Uterus (tissue), 4 donors: ENCODE measurements around the gene MATCAP1. TPM values are rescaled to one million over a fixed set of nuclear protein-coding genes. Genes with fewer than 3 reads are reported as not detected.
A peak's percentile ranks its signal among the peaks of the same experiment; 100 is the strongest.

Experiments used
- DNase-seq, 2 donors: peaks; one replicate each; pipeline ENCODE4 v3.0.0-alpha.2; 2019 to 2020
- H3K27ac ChIP-seq, 2 donors: fragments of 200-600 bp; sonication (generic); 1 replicate in 1 of 2; 2 replicates in 1 of 2; pipeline ENCODE4 v1.5.1; 2016 to 2018
- H3K27me3 ChIP-seq, 2 donors: fragments of 200-600 bp; sonication (generic); one replicate each; pipeline ENCODE4 v1.5.1; 2018 to 2019; ENCODE audit warnings: control low read depth in 1 of 2
- H3K36me3 ChIP-seq, 2 donors: fragments of 200-600 bp; sonication (generic); one replicate each; pipeline ENCODE4 v1.5.1; 2019; ENCODE audit warnings: control low read depth in 1 of 2
- H3K4me1 ChIP-seq, 2 donors: fragments of 200-600 bp; sonication (generic); one replicate each; pipeline ENCODE4 v1.5.1; 2018 to 2019; ENCODE audit warnings: control low read depth in 1 of 2
- H3K4me3 ChIP-seq, 2 donors: fragments of 200-600 bp; sonication (generic); 1 replicate in 1 of 2; 2 replicates in 1 of 2; pipeline ENCODE4 v1.5.1; 2018 to 2019; ENCODE audit warnings: mild to moderate bottlenecking in 1 of 2
- H3K9me3 ChIP-seq, 2 donors: fragments of 200-600 bp; sonication (generic); one replicate each; pipeline ENCODE4 v1.5.1; 2019; ENCODE audit warnings: control low read depth in 1 of 2
- CTCF ChIP-seq, 4 experiments: fragments of 200-600 bp in 2 of 4; fragments of 450-650 bp in 2 of 4; sonication (generic) in 2 of 4; IDR thresholded peaks; one replicate each; pipeline ENCODE4 v1.5.1; 2016 to 2019; ENCODE audit warnings: antibody characterized with exemption in 4 of 4, mild to moderate bottlenecking in 2 of 4, moderate library complexity in 1 of 4
- POLR2A ChIP-seq, 2 donors: fragments of 450-650 bp; IDR thresholded peaks; one replicate each; pipeline ENCODE4 v1.6.1; 2016; ENCODE audit warnings: antibody characterized with exemption in 2 of 2, mild to moderate bottlenecking in 1 of 2, moderate library complexity in 1 of 2
- intact Hi-C: fragments of 100-400 bp; cut with DNase I; formaldehyde crosslinking; loops from one replicate; pipeline ENCODE4 v1.15.1; 2023; ENCODE audit warnings: low total_unique reads
- total RNA-seq, 4 donors: library from RNA; depleted of rRNA in 3 of 4; stranded (reverse); fragments of >200 nt in 3 of 4; gene quantifications; one replicate each; pipeline versions ENCODE4 v1.1.0 to v1.2.4, GENCODE V29; 2014 to 2023
- donor health status: DM: yes; HTN: yes; CAD: no.

Gene MATCAP1
- total RNA-seq, 4 donors from 2014 or later, result 10.9 to 35.4 (median 20.5) TPM

GRCh38 chr16:67202426-67202825, 18.7 kb upstream of the MATCAP1 start:
- TF ChIP-seq POLR2A (IDR thresholded peaks at IDR 0.05) (no peak), CTCF (IDR thresholded peaks at IDR 0.05) (no peak)
- Histone ChIP-seq H3K27me3 (no peaks in the 10 kb centered on the region), H3K27ac (no peak overlapping the region), H3K9me3 (no peaks in the 10 kb centered on the region), H3K4me3 (no peak overlapping the region), H3K36me3 (no peaks in the 10 kb centered on the region), H3K4me1 (no peaks in the 10 kb centered on the region)
- intact Hi-C loops, result no loop called here
- DNase-seq, result no peak

- DNase-seq, result no peak
- H3K4me3 ChIP-seq, result no peak overlapping the region
- H3K9me3 ChIP-seq, result no peaks in the 10 kb centered on the region
- no peaks in the 10 kb centered on the region for H3K27me3 ChIP-seq
- no peaks in the 10 kb centered on the region for H3K36me3 ChIP-seq
- H3K4me1 ChIP-seq, result no peaks in the 10 kb centered on the region
- intact Hi-C loops, result no loop called here
- no peak for TF ChIP-seq POLR2A (IDR thresholded peaks at IDR 0.05)
- no peak for TF ChIP-seq CTCF (IDR thresholded peaks at IDR 0.05)
- H3K27ac ChIP-seq, result no peak overlapping the region
Observed at GRCh38 chr16:67201411-67202345, 17.9 kb upstream of the MATCAP1 start.

- no peaks in the 10 kb centered on the region for H3K4me1 ChIP-seq
- DNase-seq, result no peak
- intact Hi-C loops, result no loop called here
- no peaks in the 10 kb centered on the region for H3K36me3 ChIP-seq
- H3K27me3 ChIP-seq, result no peaks in the 10 kb centered on the region
- H3K4me3 ChIP-seq, result no peak overlapping the region
- H3K9me3 ChIP-seq, result no peaks in the 10 kb centered on the region
- no peak overlapping the region for H3K27ac ChIP-seq
- TF ChIP-seq POLR2A (IDR thresholded peaks at IDR 0.05) (no peak), CTCF (IDR thresholded peaks at IDR 0.05) (no peak)
Observed at GRCh38 chr16:67200491-67200890, 16.7 kb upstream of the MATCAP1 start.

- Histone ChIP-seq H3K27ac (no peak overlapping the region), H3K4me3 (no peak overlapping the region), H3K4me1 (no peaks in the 10 kb centered on the region), H3K9me3 (no peaks in the 10 kb centered on the region), H3K27me3 (no peaks in the 10 kb centered on the region), H3K36me3 (no peaks in the 10 kb centered on the region)
- intact Hi-C loops, result no loop called here
- TF ChIP-seq POLR2A (IDR thresholded peaks at IDR 0.05), result no peak
- TF ChIP-seq CTCF (IDR thresholded peaks at IDR 0.05), result no peak
- DNase-seq, result no peak
Observed at GRCh38 chr16:67199808-67200198, 16.0 kb upstream of the MATCAP1 start.

- intact Hi-C loops, result no loop called here
- H3K36me3 ChIP-seq, result no peaks in the 10 kb centered on the region
- no peak for TF ChIP-seq POLR2A (IDR thresholded peaks at IDR 0.05)
- TF ChIP-seq CTCF (IDR thresholded peaks at IDR 0.05), result peak in 2 of 4 experiments; percentile 7 to 24
- no peak for DNase-seq
- H3K4me3 ChIP-seq, result no peak within 1 kb of the TSS
- H3K9me3 ChIP-seq, result no peaks in the 10 kb centered on the region
- H3K27ac ChIP-seq, result no peak within 1 kb of the TSS
- no peaks in the 10 kb centered on the region for H3K4me1 ChIP-seq
- no peaks in the 10 kb centered on the region for H3K27me3 ChIP-seq
Observed at GRCh38 chr16:67199011-67199807, 15.4 kb upstream of the MATCAP1 start, which contains the start of gene ELMO3. ELMO3 (plus strand) TSS chr16:67199131; CDS start chr16:67199327, 196 bp downstream.
